HG02885 (cell line): ENCODE data around the gene SZRD1.
"Not testable (repeated sequence)": the region's sequence is repeated elsewhere in the genome, so short reads cannot be mapped to it uniquely, and the experiment has no call there.

Experiments
- ATAC-seq: cut with Tn5 transposase; IDR thresholded peaks from one replicate; pipeline ENCODE4 v1.9.1; 2021; ENCODE audit warnings: mild to moderate bottlenecking; ENCODE audit not compliant: unreplicated experiment, poor library complexity

The SZRD1 gene

GRCh38 chr1:16366722-16367257, at the start of gene SZRD1:
Gene SZRD1, plus strand, starts transcription at chr1:16367242. Its CDS starts 16 bp downstream, at chr1:16367258.
- ATAC-seq: peak; percentile 86

- no peak for ATAC-seq
These were observed 48.5 kb upstream of the SZRD1 start for GRCh38 chr1:16318555-16318954.

DNA sequence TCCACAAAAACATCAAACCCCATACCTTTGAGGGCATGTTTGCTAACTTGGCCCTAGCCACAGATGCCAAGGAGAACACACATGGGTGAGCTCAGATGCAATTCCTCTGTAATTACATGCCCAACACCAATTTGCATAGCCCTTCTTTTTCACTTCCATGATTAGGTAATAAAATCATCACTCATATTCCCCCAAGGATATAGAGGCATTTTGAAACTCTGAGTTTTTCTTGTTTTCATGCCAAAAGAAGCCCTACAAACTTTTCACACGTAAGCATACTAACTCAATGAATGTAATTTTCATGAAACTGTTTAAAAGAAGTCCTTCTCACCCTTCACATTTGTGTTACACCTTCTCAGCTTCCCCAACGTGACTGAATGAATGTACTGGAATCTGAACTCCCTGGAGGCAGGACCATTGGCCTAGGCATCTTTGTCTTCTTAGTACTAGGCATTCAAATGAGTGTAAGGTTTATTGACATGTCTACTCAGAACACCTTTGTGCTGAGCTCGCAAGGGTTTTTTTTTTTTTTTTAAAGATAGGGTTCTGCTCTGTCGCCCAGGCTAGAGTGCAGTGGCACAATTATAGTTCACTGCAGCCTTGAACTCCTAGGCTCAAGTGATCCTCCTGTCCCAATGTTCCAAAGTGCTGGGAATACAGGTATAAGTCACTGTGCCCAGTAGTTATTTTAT, 45.7 kb upstream of the SZRD1 start:
- no peak for ATAC-seq

GRCh38 chr1:16324456-16324890, 42.6 kb upstream of the SZRD1 start:
- no peak for ATAC-seq

DNA sequence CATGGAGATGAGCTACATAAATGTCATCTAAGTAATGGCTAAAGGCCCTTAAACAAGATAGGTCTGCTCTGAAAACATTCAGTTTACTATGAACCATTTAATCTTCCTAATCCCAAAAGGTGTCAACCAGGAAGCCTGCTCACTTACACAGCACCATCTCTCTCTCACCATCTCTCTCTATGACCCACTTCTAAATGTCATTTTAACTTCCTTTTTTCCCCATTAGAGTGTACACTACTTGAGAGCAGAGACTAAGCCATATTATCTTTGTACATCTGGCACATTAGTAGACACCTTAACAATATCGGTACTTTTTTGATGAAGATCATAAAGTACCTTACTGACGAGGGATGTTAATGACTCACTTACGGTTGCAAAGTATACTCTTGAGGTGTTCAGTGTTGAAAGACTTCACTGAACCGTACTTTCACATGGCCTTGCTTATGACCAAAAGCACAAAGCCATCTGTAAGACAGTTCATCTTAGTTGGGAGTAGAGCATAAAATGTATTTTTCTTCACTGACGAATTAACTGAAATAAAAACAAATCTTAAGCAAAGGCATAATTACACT, 40.1 kb upstream of the SZRD1 start:
- no peak for ATAC-seq

DNA sequence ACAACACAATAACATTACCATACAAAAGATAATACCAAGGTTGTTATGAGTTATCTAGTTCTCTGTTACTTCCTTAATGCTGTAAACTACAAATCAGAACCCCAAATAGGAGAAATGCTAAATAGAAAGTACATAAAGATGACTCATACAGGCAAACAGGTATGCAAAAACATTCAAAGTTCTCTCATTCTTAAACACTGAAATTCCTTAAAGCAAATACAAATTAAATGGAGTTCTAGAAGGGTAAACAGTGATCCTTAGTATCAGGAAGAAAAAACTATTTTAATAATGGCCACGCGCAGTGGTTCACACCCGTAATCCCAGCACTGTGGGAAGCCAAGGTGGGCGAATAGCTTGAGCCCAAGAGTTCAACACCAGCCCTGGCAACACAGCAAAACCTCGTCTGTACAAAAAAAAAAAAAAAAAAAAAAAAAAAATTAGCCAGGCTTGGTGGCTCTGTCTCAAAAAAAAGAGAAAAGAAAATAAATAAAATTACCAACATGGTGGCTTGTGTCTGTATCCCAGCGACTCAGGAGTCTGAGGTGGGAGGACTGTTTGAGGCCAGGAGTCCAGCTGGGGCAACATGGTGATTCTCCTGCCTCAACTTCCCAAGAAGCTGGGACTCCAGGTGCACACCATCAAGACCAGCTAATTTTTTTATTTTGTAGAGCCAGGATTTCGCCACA, 32.2 kb upstream of the SZRD1 start:
- no peak for ATAC-seq

DNA sequence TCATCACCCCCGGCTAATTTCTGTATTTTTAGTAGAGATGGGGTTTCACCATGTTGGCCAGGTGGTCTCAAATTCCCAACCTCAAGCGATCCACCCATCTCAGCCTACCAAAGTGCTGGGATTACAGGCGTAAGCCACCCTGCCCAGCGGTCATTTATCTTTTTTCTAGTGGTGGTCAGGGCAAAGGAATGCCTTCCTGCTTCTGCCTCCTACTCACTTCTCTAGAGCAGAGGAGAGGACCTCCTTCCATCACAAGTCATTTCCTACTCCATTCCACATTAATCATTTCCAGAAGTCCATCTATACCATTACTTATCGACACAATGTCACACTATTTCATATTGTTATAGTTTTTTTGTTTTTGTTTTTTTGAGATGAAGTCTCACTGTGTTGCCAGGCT, 28.1 kb upstream of the SZRD1 start:
- ATAC-seq: no peak

- no peak for ATAC-seq
These were observed 26.4 kb upstream of the SZRD1 start for GRCh38 chr1:16340673-16341072.

DNA sequence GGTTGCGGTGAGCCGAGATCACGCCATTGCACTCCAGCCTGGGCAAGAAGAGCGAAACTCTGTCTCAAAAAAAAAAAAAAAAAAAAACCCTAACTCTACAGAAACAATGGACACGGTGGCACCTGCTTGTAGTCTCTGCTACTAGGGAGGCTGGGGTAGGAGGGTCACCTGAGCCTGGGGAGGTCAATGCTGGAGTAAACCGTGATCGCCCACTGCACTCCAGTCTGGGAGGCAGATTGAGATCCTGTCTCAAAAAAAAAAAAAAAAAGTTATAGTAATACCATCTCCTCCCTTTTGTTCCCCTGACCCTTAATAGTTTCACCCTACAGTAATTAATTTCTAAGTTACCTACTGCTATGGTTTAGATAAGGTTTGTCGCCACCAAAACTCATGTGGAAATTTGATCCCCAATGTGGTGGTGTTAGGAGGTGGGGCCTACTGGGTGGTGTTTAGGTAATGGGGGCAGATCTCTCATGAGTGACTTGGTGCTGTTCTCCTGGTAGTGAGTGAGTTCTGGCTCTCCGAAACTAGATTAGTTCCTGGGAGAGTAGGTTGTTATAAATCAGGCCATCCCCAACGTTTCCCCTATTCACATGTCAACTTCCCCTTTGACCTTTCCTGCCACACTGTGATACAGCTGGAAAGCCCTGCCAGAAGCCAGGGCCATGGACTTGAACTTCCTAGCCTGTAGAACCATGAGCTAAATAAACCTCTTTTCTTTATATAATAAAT, 24.5 kb upstream of the SZRD1 start:
- ATAC-seq: no peak

DNA sequence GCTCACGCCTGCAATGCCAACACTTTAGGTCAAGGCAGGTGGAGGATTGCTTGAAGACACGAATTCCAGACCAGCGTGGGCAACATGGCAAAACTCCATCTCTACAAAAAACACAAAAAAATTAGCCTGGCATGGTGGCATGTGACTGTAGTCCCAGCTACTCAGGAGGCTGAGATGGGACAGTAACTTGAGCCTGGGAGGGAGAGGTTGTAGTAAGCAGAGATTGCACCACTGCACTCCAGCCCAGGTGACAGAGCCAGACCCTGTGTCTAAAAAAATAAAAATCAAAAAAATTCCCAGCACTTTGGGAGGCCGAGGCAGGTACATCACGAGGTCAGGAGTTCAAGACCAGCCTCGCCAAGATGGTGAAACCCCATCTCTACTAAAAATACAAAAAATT, 23.8 kb upstream of the SZRD1 start:
- not testable (repeated sequence) for ATAC-seq

DNA sequence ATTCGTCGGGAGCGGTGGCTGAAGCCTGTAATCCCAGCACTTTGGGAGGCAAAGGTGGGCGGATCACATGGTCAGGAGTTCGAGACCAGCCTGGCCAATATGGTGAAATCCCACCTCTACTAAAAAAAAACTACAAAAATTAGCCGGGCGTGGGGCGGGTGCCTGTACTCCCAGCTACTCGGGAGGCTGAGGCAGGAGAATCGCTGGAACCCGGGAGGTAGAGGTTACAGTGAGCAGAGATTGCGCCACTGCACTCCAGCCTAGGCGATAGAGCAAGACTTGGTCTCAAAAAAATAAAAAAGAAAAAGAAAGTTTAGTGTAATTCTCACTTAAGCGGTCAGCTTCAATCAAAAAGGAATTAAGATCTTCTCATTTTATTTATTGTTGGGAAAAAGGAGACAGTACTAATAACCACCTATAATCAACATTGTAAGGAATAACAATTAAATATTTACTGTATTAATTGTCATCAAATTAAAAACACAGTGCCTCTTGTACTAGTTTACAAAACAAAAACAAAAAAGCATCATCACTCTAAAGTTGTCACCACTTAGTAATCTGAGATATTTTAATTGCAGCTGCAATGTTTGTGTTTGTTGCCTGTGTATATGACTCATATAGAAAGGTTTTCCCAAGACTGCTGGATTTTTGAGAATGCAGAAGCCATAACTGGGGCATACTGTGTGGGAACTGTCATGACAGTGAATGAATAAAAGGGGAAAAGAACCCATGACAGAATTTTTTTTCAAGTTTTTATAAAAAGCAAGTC, 18.4 kb upstream of the SZRD1 start:
- ATAC-seq: no peak

DNA sequence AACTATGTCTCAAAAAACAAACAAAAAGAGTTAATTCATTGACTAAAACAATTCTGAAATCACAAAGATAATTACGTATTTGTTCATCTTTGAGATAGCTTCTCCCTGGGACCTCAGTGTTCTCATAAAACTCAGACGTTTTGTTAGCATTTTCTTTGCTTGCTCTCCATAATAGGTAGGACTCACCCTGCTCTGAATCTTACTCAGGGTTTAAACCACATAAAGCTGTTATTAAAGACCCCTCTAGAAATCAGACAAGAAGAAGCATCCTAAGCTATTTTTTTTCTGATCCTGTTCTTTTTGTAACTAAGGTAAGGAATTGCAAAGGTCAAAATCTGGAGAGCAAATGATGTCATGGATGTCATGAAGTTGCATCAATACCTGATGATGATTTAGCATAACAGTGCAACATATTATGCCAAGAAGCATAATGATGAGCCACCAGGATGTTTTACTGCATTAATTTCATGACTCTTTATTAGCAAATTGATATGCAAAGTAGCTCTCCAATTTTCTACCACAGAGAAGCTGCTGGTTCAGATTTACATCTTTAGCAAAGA, 17.1 kb upstream of the SZRD1 start:
- no peak for ATAC-seq

DNA sequence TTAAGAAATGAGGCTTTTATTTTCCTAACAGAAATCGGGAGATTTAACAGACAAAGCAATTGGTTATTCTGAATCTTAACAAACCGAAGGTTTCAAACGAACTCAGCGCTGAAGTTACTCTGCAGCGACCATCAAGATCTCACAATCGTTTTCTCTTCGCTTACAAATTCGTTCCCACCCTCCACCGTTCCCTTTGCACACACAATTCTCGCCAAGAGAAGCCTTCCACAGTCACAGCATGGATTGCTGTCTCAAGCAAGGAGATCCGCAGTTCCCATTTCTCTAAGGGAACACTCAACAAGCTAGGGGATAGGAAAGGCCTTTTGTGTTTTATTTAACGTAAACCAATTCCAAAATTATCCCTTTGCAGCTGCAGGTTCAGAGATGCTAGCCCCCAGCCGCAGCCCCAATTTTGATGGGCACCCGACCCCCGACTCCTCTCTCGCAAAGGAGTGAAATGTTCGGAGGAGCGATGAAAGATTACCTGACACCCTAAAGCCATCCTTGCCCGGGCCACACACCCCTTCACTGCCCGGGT, 15.5 kb upstream of the SZRD1 start:
- ATAC-seq: no peak

GRCh38 chr1:16351994-16352841, 14.8 kb upstream of the SZRD1 start, which contains the start of gene FBXO42:
Gene FBXO42, minus strand, starts transcription at chr1:16352480. Its CDS starts 37,062 bp downstream, at chr1:16315418.
- peak; percentile 94 for ATAC-seq

DNA sequence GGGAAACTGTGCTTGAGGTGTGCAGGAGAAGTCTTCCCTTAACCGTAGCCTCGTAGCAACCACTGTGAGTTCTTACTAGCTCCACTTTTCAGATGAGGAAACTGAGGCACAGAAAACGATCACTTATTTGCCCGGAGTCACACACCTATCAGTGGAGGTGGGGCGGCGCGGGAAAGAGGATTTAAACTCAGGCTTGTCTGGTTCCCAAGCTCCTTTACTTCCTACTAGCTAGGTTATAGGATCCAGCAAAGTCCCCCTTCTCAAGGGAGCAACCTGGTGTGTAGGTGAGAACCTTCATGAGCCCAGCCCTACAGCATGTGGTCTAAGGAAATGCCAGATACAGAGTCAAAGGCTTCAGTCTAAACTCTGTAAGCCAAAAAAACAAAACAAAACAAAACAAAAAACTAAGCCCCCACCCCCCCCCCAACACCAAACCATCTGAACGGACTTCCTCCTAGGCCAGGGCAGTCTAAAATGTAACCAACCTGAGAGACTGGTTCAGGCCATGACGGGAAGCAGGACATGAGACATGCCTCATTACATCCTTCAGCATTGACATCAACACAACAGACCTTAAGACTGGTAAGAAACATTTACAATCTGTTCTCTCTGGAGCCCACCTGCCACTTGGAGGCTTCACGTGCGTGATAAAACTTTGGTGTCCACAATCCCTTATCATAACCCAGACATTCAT, 14.1 kb upstream of the SZRD1 start:
- no peak for ATAC-seq

- ATAC-seq: no peak
These were observed 12.4 kb upstream of the SZRD1 start for GRCh38 chr1:16354619-16355018.

DNA sequence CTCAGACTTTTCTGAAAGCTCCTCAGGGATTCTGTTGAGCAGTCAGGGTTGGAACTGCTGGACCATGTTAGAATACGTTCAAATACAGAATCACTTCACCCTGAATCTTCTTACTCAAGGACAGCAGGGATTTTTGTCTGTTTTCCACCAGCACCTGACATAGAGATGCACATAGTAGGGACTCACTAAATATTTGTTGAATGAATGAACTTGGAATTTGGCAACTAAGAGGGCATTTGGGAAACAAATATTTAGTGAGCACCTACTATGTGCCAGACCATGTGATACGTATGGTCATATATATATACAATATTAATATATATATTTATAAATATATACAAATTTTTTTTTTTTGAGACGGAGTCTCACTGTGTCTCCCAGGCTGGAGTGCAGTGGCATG, 10.2 kb upstream of the SZRD1 start:
- no peak for ATAC-seq

DNA sequence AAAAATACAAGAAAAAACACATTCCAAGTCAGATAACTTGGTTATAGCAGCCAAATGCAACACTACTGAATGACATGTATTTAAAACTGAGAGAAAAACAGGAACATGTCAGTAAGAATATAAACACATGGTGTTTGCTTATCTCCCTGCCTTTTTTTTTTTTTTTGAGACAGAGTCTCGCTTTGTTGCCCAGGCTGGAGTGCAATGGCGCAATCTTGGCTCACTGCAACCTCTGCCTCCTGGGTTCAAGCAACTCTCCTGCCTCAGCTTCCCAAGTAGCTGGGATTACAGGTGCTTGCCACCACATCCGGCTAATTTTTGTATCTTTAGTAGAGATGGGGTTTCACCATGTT, 1.9 kb upstream of the SZRD1 start:
- not testable (repeated sequence) for ATAC-seq
